RWPE1 (cell line): Measurements from ENCODE around the gene CDK9.

Experiments
- CTCF ChIA-PET: fragments of 350-600 bp; sonication (Branson Sonifier 250); formaldehyde crosslinking; extraction: SDS; loops from one replicate; lab custom pipeline; 2021; lab: Yijun Ruan, JAX
- POLR2A ChIA-PET: fragments of 400-600 bp; formaldehyde crosslinking; extraction: SDS; loops from one replicate; lab custom pipeline; 2020; ENCODE audit warnings: antibody characterized with exemption; ENCODE audit not compliant: low non-redundant PET; lab: Yijun Ruan, JAX
- DNase-seq: peaks from one replicate; pipeline ENCODE4 v3.0.0; 2012; ENCODE audit warnings: low spot score
- H3K27ac ChIP-seq: fragments of 450-650 bp; 2 replicates; pipeline ENCODE4 v1.5.1; 2017
- CTCF ChIP-seq: fragments of 450-650 bp; conservative IDR thresholded peaks from 2 replicates; pipeline ENCODE4 v1.5.1; 2017; ENCODE audit warnings: low read depth, mild to moderate bottlenecking

Gene CDK9

GRCh38 chr9:127744398-127745110, 41.3 kb upstream of the CDK9 start:
- H3K27ac ChIP-seq: no peak overlapping the region; the same call in 1 of the 2 replicates
- TF ChIP-seq CTCF: no peak
- CTCF ChIA-PET: interaction anchor here (0.6 to 2.3 kb wide), 4 partner anchors 10 to 1039 kb away, joined by 3 to 10 read pairs (median 3); partner anchors contain the start of genes AK1 and TOR2A
- no peak for DNase-seq
- POLR2A ChIA-PET: no interaction called here

- no peak overlapping the region for H3K27ac ChIP-seq
- CTCF ChIA-PET: interaction anchor here (0.6 to 0.7 kb wide), 2 partner anchors 165 to 239 kb away, joined by 3 read pairs; no protein-coding TSS in a partner anchor
- POLR2A ChIA-PET: no interaction called here
- no peak for TF ChIP-seq CTCF
- no peak for DNase-seq
These were observed 38.8 kb upstream of the CDK9 start for GRCh38 chr9:127746959-127747569.

GRCh38 chr9:127749090-127749787, 36.6 kb upstream of the CDK9 start:
- CTCF ChIA-PET: no interaction called here
- POLR2A ChIA-PET: no interaction called here
- no peak for TF ChIP-seq CTCF
- no peak for DNase-seq
- no peak overlapping the region for H3K27ac ChIP-seq

DNA sequence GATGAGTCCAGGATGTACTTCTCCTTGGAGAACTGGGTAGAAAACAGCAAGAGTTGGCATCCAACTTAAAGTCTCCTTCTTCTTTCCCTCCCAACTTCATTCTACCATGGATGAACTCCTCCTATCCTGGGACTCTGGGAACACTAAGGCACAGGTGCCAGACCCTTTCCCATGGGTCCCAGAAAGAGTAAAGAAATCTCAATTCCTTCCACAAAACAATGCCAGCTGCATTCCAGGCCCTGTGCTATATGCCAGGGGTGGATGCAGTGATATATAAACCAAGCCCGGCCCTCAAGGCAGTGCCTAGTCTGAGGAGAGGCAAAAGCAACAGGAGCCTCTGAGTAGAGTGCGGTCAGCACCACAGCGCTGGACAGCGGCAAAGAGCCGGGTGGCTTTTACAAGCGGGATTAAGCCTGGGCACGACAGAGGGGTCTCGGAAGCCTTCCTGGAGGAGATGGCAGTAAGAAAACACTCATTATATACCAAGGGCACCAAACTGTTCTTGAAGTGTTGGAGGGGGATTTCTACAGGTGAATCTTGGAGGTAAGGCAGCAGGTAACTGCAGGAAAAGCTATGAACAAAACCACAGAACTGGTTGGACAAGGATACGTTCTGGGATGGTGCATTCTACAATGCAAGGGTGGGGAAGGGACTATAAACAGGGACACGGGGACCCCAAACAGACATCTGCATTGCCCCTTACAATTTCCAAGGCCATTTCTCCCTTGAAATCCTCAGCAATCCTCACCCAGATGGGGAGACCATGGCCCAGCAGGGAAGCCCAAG, 34.4 kb upstream of the CDK9 start:
- H3K27ac ChIP-seq: no peak overlapping the region
- no peak for TF ChIP-seq CTCF
- CTCF ChIA-PET: no interaction called here
- peak; percentile 65 for DNase-seq
- POLR2A ChIA-PET: interaction anchor here (0.5 kb wide), 2 partner anchors 11 to 28 kb away, joined by 3 to 5 read pairs; no protein-coding TSS in a partner anchor

DNA sequence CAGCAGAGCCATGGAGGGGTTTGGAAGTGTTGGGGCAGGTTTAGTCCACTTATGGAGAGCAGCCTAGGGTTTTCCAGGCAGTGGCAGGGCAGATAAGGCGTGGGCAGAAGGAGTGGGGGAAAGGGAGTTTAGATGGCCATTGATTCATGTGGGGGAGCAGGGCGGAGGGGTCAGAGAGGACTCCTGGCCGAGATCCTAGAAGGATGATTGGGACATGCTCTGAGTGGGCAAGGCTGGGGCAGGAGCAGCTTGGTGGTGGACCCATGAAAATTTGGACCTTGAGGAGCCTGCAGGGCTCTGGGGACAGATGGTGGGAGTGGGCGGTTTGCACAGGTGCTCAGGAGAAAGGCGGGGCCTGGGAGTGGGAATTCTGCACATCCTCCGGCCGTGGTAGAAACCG, 32.7 kb upstream of the CDK9 start:
- DNase-seq: no peak
- POLR2A ChIA-PET: interaction anchor here (0.7 kb wide), 1 partner anchor 1582 kb away, joined by 6 read pairs; no protein-coding TSS in a partner anchor
- CTCF ChIA-PET: no interaction called here
- no peak for TF ChIP-seq CTCF
- no peak overlapping the region for H3K27ac ChIP-seq

- ChIA-PET CTCF (no interaction called here), POLR2A (no interaction called here)
- no peak overlapping the region for H3K27ac ChIP-seq
- no peak for TF ChIP-seq CTCF
- DNase-seq: no peak
These were observed 32.2 kb upstream of the CDK9 start for GRCh38 chr9:127753622-127754021.
